KG1 (cell line): ENCODE data around the gene EIF3B.
"Not testable (repeated sequence)": the region's sequence is repeated elsewhere in the genome, so short reads cannot be mapped to it uniquely, and the experiment has no call there.

Source experiments
- DNase-seq: peaks from one replicate; lab custom pipeline; 2025; lab: John Stamatoyannopoulos, UW

The EIF3B gene

DNA sequence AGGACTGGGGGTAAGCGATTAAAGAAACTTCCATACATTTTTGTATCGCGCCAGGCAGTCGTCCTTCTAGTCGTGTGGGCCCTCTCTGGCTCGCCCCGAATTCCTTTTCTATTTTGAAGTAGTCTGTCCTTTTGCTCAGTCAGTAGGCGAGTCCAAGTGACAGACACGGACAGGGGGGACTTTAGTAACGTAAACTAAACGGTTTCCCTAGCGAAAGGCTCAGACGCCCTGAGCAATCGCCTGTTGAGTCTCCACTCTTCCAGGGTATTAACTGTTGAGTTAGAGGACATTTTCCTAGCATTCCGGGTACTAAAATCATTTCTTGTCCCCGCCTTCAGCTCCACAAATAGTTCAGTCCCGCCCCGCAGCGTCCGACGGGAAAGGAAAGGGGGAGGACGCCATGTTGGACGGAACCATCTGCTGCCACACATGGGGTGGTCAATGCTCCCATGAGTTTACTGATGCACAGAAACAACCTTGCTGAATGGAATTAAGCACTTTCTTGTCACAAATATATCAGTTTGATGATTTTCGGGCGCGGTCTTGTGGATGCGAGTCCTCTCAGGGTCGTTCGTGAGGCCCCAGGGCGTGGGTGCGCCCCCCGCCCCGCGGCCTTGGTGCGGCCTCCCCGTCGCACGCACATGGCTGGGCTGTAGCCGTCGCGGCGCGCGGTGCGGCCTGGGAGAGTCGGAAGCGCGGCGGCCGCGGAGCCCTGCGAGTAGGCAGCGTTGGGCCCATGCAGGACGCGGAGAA lies at the start of gene EIF3B:
Gene EIF3B, plus strand, starts transcription at position 642 of the 753 bp plus-strand sequence. Its CDS starts 95 bp downstream, at position 737.
- peak; percentile 99 for DNase-seq

DNA sequence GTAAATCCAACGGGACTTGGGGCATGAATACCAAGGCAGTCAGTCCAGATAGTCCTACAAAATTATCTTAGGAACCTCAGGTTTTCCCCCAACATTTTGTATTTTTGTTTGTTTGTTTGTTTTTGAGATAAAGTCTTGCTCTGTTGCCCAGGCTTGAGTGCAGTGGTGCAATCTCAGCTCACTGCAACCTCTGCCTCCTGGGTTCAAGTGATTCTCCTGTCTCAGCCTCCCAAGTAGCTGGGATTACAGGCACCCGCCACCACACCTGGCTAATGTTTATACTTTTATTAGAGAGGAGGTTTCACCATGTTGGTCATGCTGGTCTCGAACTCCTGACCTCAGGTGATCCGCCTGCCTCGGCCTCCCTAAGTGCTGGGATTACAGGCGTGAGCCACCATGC lies 49.4 kb upstream of the EIF3B start:
- DNase-seq = not testable (repeated sequence)

DNA sequence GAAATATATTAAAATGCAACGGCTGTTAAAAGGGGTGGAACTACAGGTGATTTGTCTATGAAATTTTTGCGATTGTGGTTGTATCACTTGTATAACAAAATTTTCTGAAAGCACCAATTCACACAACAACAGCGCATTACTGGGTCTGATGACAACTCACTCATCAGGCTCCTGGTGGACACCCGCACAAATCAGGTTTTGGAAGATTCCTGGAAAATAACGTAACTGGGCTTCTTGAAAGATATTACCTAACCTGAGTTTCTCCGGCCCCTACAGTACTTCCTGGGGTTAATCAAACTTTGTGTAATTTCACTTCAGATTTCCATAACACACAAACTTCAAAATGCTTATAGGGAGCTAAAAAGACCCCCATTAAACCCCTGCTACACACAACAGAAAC lies 47.9 kb upstream of the EIF3B start:
- no peak for DNase-seq

DNA sequence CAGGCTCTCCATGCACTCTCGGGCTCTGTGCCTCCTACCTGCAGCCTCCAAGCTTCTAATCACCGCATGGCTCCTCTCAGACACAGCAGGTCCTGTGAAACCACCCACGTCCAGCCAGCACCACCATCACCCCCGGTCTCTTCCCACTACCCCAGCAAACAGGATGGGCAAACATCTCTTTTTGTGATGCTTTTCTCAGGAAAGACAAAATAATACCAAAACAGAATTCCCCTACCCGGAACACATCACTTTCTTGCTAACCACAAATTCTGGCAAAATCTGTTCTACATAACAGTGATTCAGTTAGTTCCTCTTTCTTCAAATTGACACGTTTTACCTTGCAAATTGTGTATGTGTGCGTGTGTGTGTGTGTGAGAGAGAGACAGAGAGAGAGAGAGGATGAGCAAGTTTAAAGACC lies 46.9 kb upstream of the EIF3B start:
- no peak for DNase-seq

DNA sequence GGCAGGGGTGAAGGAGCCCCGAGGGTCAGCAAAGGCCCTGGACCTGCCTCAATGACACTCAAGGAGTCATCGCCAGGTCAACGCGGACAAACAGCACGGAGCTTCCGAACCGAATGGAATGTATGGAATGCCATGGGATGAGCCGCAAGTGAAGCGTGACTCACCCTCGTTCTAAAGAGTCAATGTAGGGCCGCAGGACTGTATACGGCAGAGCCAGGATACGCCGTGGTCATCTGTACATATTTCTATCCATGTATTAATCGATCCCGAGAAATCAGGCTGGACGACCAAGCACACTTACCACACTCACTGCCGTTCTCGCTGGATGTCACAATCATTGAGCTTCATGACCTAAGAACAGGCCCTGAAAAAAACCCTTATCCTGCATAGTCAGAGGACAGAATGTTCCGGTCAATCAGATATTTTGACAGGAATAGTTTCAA lies 44.7 kb upstream of the EIF3B start:
- DNase-seq = no peak

DNA sequence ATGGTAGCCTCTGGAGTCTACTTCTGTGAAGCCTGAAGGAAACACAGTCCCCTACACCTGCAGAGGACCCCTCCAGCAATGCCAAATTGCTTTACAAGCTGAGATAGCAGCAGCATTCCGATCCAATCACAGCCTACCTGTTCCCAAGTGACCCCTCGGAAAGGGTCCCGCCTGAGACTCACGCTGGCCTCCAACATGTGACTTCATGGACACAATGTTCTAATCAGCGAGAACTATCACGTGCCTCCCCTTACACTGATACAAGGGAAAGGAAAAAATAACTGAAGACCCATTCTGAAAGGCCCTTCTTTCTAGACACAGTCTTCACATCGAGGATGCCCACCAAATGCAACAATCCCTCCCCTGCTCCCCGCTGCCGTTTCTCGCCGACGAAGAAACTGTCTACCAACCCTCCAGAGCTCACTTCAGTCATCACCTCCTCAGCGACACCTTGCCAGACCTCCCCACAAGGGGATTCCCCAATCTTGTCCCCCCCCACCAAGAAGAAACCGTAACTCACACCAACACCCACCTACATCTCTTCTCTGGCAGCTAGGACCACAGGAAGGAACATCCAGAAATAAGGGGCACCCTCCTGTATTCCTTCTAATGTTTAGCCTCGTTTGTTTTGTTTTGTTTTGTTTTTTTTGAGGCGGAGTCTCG lies 42.2 kb upstream of the EIF3B start:
- DNase-seq = no peak

DNA sequence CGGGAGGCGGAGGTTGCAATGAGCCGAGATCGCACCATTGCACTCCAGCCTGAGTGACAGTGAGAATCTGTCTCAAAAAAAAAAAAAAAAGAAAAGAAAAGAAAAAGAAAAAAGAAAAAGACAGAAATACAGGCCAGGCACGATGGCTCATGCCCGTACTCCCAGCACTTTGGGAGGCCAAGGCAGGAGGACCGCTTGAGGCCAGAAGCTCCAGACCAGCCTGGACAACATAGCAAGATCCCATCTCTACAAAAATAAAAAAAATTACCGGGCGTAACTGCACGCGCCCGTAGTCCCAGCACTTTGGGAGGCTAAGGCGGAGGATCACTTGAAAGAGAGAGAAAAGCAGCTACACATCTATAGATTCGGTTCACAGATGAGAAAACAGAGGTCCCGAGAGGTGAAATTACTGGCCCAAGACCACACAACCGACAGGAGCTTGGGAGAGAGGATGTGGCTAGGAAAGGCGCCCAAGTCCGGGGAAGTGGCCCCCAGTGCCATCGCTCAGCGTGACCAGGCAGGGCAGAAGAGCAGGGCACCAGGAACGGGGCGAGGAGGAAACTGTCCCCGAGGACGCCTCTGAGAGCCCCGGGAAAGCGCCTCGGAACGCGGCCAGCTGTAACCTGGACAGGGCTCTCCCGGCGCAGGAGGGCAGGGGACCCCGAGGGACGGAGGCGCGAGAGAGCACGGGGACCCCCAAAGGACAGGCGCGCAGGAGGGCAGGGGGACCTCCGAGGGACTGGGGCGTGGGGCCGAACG lies 41.0 kb upstream of the EIF3B start:
- no peak for DNase-seq

DNA sequence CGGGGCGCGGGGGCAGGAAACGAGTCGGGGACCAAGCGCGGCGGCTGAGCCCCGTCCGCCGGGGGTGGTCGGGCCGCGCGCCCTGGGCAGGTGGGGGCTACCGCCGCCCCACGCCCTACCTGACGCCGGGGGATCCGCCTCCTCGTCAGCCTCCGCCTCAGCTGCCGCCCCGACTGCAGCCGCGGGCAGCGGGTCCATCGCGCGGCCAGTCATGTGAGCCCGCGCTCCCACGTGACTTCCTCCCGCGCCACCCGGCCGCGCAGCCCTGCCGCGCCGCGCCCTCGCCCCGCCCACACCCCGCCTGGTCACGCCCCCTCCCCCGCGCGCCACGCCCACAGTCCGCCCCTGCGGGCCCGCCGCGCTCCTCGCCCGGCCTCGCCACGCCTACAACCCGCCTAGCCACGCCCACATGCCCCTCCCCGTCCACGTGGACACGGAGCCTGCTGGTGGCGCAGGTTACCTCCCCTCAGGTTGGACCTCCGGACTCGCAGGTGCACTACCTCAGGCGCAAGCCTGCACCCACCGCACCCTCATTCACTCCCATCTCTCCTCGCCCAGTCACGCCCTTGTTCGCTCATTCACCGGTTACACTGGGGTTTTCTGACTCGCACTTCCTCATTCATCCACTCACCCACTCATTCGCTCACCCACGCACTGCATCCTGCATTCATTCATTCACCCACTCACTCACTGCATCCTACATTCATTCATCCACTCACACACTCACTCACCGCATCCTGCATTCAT lies 40.2 kb upstream of the EIF3B start, which contains the start of gene SNX8:
Gene SNX8, minus strand, starts transcription at position 233 of the 747 bp plus-strand sequence. Its CDS starts 20 bp downstream, at position 213.
- DNase-seq = peak; percentile 51

DNA sequence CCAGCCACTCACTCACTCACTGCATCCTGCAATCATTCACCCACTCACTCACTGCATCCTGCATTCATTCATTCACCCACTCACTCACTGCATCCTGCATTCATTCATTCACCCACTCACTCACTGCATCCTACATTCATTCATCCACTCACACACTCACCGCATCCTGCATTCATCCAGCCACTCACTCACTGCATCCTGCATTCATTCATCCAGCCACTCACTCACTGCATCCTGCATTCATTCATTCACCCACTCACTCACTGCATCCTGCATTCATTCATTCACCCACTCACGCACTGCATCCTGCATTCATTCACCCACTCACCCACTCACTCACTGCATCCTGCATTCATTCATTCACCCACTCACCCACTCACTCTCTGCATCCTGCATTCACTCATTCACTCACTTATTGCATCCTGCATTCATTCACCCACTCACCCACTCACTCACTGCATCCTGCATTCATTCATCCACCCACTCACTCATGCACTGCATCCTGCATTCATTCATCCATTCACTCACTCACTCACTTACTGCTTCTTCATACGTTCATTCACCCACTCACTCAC lies 39.6 kb upstream of the EIF3B start:
- DNase-seq = not testable (repeated sequence)

DNA sequence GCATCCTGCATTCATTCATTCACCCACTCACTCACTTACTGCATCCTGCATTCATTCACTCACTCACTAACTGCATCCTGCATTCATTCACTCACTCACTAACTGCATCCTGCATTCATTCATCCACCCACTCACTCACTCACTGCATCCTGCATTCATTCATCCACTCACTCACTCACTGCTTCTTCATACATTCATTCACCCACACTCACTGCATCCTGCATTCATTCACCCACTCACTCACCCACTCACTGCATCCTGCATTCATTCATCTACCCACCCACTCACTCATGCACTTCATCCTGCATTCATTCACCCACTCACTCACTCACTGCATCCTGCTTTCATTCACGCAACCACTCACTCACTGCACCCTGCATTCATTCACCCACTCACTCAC lies 38.8 kb upstream of the EIF3B start:
- DNase-seq = no peak

DNA sequence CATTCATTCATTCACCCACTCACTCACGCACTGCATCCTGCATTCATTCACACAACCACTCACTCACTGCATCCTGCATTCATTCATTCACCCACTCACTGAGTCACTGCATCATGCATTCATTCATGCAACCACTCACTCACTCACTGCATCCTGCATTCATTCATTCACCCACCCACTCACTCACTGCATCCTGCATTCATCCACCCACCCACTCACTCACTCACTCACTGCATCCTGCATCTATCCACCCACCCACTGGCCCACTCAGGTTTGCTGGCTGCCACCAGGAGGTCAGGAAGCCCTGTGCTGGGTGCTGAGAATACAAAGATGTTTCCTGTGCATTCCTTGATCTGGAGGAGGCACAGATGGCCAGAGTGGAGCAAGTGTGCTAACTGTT lies 38.0 kb upstream of the EIF3B start:
- DNase-seq = no peak

DNA sequence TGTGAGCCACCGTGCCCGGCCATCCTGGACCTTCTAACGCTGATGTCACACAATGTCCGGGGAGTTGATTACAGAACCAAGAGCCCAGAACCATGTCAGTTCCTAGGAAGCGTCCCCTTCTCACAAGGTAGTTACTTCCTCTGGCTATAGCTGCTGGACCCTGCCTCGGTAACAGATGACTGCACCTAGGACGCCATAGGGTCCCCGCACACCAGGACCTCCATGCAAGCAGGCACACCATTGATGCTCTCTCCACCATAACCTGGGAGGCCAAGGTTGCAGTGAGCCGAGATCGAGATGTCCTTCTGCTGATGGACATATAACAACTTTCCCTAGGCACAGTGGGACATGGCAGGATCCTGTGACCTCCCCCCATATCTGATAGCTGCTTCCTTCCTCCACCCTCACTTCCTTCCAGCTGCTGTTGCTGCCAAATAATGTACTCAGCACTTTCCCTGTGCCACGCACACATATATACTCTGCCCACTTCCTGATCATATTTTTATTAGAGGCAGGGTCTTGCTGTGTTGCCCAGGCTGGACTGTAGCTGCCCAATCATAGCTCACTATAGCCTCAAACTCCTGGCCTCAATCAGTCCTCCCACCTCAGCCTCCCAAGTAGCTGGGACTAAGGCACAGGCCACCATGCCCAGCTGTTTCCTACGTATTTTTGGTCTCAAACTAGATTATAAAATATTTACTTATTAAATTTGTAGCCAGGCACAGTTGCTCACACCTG lies 36.9 kb upstream of the EIF3B start:
- DNase-seq = no peak

DNA sequence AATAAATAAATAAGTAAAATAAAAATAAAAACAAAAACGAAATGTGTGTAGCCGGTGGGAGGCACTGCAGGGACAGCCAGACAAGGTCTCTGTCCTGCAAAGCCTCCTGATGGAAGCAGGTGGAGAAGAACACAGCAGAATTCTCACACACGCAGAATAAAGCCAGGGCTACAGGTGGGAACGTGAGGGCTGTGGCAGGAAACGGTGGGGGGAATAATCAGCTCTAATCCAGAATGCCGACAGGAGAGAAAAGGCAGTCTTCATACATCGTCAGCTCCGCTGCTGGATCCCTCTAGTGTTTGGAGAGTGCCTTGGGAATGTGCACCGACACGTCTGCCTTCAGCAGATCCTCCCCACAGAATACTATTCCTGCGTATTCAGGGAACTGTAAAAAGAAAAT lies 33.6 kb upstream of the EIF3B start:
- DNase-seq = no peak

DNA sequence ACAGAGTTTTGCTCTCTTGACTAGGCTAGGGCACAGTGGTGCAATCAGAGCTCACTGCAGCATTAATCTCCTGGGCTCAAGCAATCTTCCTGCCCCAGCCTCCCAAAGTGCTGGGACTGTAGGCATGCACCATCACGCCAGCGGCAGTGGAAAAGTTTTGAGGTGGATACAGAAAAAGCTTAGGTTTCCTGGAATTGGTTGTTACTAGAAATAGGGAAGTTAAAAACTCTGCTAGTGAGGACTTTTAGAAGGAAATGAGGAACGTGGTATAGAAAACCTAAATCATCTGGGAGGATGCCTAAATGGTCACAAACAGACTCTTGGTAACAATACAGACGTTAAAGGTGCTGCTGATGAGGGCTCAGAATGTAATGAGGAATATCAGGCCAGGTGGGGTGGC lies 29.5 kb upstream of the EIF3B start:
- DNase-seq = no peak

DNA sequence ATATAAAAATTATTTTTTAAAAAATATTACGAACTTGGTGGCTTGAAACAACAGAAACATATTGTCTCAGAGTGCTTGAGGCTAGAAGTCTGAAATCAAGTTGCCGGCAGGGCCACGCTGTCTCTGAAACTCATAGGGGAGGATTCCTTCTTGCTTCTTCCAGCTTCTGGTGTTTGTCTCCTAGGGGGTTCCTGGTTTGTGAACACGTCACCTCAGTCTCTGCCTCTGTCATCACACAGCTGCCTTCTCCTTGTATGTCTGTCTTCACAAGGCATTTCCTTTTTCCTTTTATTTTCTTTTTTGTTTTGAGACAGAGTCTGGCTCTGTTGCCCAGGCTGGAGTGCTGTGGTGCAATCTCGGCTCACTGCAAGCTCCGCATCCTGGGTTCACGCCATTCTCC lies 27.7 kb upstream of the EIF3B start:
- no peak for DNase-seq

DNA sequence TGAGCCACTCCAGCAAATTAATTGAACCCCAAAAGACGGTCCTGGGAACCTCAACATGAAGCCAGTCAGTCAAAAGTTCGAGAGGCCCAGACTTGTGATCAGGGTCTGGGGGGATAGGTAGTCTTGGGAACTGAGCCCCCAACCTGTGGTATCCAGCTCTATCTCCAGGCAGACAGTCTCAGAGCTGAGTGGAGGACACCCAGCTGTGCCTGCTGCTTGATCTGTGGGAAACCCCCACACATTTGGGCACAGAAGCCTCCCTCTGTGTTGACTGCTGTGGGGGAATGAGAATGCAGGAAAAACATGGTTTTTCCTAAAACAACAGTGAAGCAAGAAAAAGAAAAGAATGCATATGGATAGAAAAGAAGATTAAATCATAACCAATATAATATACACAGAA lies 24.1 kb upstream of the EIF3B start:
- DNase-seq = no peak

DNA sequence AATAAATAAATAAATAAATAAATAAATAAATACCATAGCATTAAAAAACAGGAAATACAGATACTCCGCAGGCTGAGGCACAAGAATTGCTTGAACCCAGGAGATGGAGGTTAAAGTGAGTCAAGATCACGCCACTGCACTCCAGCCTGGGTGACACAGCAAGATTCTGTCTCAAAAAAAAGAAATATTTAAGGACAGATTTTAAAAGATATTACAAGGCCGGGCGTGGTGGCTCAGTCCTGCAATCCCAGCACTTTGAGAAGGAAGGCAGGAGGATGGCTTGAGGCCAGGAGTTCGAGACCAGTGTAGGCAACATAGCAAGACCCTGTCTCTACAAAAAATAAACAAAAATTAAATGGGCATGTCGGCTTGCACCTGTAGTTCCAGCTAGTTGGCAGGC lies 22.9 kb upstream of the EIF3B start:
- no peak for DNase-seq

DNA sequence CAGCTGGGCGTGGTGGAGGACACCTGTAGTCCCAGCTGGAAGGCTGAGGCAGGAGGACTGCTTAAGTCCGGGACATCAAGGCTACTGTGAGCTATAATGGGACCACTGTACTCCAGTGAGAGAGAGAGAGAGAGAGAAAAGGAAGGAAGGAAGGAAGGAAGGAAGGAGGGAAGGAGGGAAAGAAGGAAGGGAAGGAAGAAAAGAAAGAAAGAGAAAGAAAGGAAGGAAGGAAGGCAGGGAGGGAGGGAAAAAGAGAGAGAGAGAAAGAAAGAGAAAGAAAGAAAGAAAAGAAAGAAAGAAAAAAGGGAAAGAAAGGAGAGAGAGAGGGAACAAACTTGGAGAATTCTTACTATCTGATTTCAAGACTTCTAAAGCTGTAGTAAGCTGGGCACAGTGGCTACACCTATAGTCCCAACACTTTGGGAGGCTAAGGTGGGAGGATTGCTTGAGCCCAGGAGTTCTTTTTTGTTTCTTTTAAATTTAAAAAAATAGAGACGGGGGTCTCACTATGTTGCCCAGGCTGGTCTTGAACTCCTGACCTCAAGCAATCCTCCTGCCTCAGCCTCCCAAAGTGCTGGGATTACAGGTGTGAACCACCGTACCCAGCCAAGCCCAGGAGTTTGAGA lies 21.9 kb upstream of the EIF3B start:
- not testable (repeated sequence) for DNase-seq

DNA sequence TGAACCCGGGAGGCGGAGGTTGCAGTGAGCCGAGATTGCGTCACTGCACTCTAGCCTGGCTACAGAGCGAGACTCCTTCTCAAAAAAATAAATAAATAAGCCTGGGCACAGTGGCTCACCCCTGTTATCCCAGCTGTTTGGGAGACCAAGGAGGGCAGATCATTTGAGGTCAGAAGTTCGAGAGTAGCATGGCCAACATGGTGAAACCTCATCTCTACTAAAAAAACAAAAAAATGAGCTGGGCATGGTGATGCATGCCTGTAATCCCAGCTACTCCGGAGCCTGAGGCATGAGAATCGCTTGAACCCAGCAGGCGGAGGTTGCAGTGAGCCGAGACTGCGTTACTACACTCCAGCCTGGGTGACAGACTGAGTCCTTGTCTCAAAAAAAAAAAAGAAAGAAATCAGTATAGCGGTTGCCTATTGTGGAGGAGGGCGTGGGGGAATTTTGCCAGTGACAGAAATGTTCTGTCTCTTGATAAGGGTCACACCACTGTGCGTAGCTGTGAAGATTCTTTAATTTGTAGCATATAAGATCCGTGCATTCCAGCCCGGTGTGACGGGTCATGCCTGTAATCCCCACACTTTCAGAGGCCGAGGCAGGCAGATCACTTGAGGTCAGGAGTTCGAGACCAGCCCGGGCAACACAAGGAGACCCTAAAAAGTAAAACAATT lies 17.9 kb upstream of the EIF3B start:
- DNase-seq = no peak
